ENCODE data around the gene F2RL3. TPM values are rescaled to one million over a fixed set of nuclear protein-coding genes. Genes with fewer than 3 reads are reported as not detected.

F2RL3 gene
- total RNA-seq, 2 donors from 2014 or later, result 1.6 to 2.1 TPM

- H3K27me3 ChIP-seq, result no peaks in the 10 kb centered on the region
- ATAC-seq (no peak), DNase-seq (no peak)
- H3K27ac ChIP-seq, result no peak overlapping the region
- no peak overlapping the region for H3K4me3 ChIP-seq
- TF ChIP-seq POLR2A (IDR thresholded peaks at IDR 0.05) (no peak), CTCF (IDR thresholded peaks at IDR 0.05) (no peak)
- H3K4me1 ChIP-seq, result no peaks in the 10 kb centered on the region
- no peaks in the 10 kb centered on the region for H3K9me3 ChIP-seq
- peaks cover 0 to 13% of the 10 kb centered on the region in 2 donors for H3K36me3 ChIP-seq (replicated peaks in 1 of 2; ENCODE audit: insufficient read depth in 1 of 2, low read depth in 2 of 2)
- 93 to 94% methylated on average over 4 to 7 of the region's 7 CpGs for WGBS, 2 donors
- intact Hi-C loops (cut with DNase I), result no loop called here
These were observed 29.2 kb upstream of the F2RL3 start for GRCh38 chr19:16859626-16860025.

DNA sequence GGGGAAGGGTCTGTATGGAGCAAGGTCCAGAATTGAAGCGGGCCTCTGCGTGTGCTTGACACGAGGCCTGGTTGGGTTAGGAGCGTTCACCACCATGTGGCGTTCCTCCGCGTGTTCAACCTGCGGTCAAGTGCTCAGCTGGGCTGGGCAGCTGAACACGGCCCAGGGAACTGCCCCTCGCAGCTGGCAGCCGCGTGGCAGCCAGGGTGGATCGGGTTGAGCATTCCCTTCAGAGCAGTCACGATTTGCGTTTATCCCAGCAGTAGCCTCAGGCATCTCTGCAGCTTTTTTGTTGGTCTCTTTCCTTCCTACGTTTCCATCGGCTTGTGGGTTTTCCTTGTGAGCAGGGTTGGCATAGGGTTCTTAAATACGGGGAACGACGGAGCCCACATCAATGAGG lies 28.7 kb upstream of the F2RL3 start:
- H3K27me3 ChIP-seq, result no peaks in the 10 kb centered on the region
- ATAC-seq, result no peak
- no peak for DNase-seq
- no peak overlapping the region for H3K4me3 ChIP-seq
- 92 to 96% methylated on average over 12 to 20 of the region's 20 CpGs for WGBS, 2 donors
- H3K36me3 ChIP-seq (replicated peaks in 1 of 2; ENCODE audit: insufficient read depth in 1 of 2, low read depth in 2 of 2), result peaks cover 0 to 13% of the 10 kb centered on the region in 2 donors
- intact Hi-C loops (cut with DNase I), result no loop called here
- no peak overlapping the region for H3K27ac ChIP-seq
- TF ChIP-seq POLR2A (IDR thresholded peaks at IDR 0.05) (no peak), CTCF (IDR thresholded peaks at IDR 0.05) (no peak)
- no peaks in the 10 kb centered on the region for H3K9me3 ChIP-seq
- H3K4me1 ChIP-seq, result no peaks in the 10 kb centered on the region

- 92 to 97% methylated on average over 3 of the region's 3 CpGs for WGBS, 2 donors
- peaks cover 0 to 17% of the 10 kb centered on the region in 2 donors for H3K36me3 ChIP-seq (replicated peaks in 1 of 2; ENCODE audit: insufficient read depth in 1 of 2, low read depth in 2 of 2)
- intact Hi-C loops (cut with DNase I), result no loop called here
These were observed 27.8 kb upstream of the F2RL3 start for GRCh38 chr19:16861011-16861410.

DNA sequence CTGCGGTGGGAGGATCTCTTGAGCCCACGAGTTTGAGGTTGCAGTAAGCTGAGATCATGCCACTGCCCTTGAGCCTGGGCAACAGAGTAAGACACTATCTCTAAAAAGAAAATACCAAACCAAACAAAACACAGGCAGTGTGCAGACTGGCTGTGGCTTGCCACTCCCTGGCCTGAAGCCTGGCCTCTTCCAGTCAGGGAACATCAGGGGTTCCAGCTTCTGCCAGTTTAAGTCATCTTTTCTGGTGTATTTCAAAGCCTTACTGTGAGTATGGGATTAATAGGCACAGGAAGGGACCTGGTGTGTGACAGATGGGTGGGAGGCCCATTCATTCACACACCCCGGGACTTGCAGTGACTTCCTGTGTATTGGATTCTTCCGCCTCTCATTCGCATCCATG lies 27.0 kb upstream of the F2RL3 start:
- H3K4me1 ChIP-seq, result no peaks in the 10 kb centered on the region
- no peak overlapping the region for H3K27ac ChIP-seq
- WGBS, 2 donors, result 89 to 94% methylated on average over 5 of the region's 5 CpGs
- no peak for DNase-seq
- TF ChIP-seq CTCF (IDR thresholded peaks at IDR 0.05), result no peak
- no peak for TF ChIP-seq POLR2A (IDR thresholded peaks at IDR 0.05)
- intact Hi-C loops (cut with DNase I), result no loop called here
- H3K4me3 ChIP-seq, result no peak overlapping the region
- no peaks in the 10 kb centered on the region for H3K27me3 ChIP-seq
- peaks cover 0 to 19% of the 10 kb centered on the region in 2 donors for H3K36me3 ChIP-seq (replicated peaks in 1 of 2; ENCODE audit: insufficient read depth in 1 of 2, low read depth in 2 of 2)
- no peak for ATAC-seq
- H3K9me3 ChIP-seq, result no peaks in the 10 kb centered on the region

More at GRCh38 chr19:16861011-16861410, 27.8 kb upstream of the F2RL3 start:
- Histone ChIP-seq H3K27me3 (no peaks in the 10 kb centered on the region), H3K27ac (no peak overlapping the region), H3K4me3 (no peak overlapping the region), H3K9me3 (no peaks in the 10 kb centered on the region), H3K4me1 (no peaks in the 10 kb centered on the region)
- ATAC-seq, result no peak
- TF ChIP-seq CTCF (IDR thresholded peaks at IDR 0.05) (no peak), POLR2A (IDR thresholded peaks at IDR 0.05) (no peak)
- no peak for DNase-seq

DNA sequence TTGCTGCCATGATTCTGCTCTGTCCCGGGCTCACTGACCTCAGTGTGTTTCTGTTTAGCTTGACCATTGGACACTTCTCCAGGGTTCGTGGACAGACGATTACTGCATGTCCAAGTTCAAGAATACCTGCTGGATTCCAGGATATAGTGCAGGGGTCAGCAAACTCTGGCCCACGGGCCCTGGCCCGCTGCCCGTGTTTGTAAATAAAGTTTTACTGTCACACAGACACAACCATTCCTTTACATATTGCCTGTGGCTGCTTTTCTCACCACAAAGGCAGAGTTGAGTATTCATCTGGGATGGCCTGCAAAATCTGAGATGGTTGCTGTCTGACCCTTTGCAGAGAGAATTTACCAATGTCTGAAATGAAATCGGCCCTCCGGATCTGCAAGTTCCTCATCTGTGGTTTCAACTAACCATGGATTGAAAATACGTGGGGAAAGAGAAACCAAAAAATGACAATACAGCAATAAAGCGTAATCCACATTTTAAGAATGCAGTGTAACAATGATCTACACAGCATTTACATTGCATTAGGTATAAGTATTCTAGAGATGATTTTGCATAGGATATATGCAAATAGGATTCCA lies 25.9 kb upstream of the F2RL3 start:
- Histone ChIP-seq H3K4me3 (no peak overlapping the region), H3K27me3 (no peaks in the 10 kb centered on the region), H3K36me3 (replicated peaks in 1 of 2; ENCODE audit: insufficient read depth in 1 of 2, low read depth in 2 of 2) (peaks cover 0 to 27% of the 10 kb centered on the region in 2 donors), H3K4me1 (no peaks in the 10 kb centered on the region), H3K27ac (no peak overlapping the region), H3K9me3 (no peaks in the 10 kb centered on the region)
- ATAC-seq (no peak), DNase-seq (no peak)
- TF ChIP-seq POLR2A (IDR thresholded peaks at IDR 0.05) (no peak), CTCF (IDR thresholded peaks at IDR 0.05) (no peak)
- 87 to 93% methylated on average over 10 of the region's 10 CpGs for WGBS, 2 donors
- intact Hi-C loops (cut with DNase I), result no loop called here
